K562 (cell line): ENCODE measurements around the gene AHCY. TPM values are rescaled to one million over a fixed set of nuclear protein-coding genes. Genes with fewer than 3 reads are reported as not detected.

Experiments
- ATAC-seq: fragments of 200-7000 bp; cut with Tn5 transposase; 3 replicates; pipeline ENCODE4 v1.9.1; 2020; ENCODE audit warnings: moderate library complexity
- BruUV-seq: library from RNA; stranded (reverse); fragments of 400-500 nt; replicated peaks from 2 replicates; lab custom pipeline; 2021; lab: Mats Ljungman, UMichigan
- CTCF ChIA-PET: fragments of 300-600 bp; formaldehyde crosslinking; extraction: SDS; loops from one replicate; lab custom pipeline; 2021; ENCODE audit warnings: low intra/inter-chr PET ratio; lab: Yijun Ruan, JAX
- POLR2A ChIA-PET: fragments of 300-600, 350-650 bp; sonication (Branson Sonifier 250); formaldehyde crosslinking; extraction: SDS; loops from one replicate; lab custom pipeline; 2021; ENCODE audit warnings: antibody characterized with exemption, inconsistent platforms; lab: Yijun Ruan, JAX
- DNase-seq, 4 experiments: peaks; one replicate each; pipeline versions ENCODE4 v3.0.0 to v3.0.0-alpha.2; 2011 to 2018; ENCODE audit warnings: low spot score in 3 of 4, mixed read lengths in 3 of 4; ENCODE audit errors: extremely low read depth in 1 of 4
- FAIRE-seq: peaks from 2 replicates; lab custom pipeline; 2011; peaks lifted over from hg19 to GRCh38; lab: Jason Lieb, UNC
- H2AFZ ChIP-seq: 2 replicates; pipeline ENCODE4 v1.6.0; 2011; ENCODE audit warnings: low read depth, low read length, control low read depth, inconsistent platforms
- H3K27ac ChIP-seq: fragments of 200-600 bp; 3 replicates; pipeline ENCODE4 v1.8.0; 2011; ENCODE audit warnings: low read depth, mild to moderate bottlenecking, control low read depth, inconsistent platforms, low read length, moderate library complexity, mixed read lengths; ENCODE audit errors: extremely low read depth
- H3K27me3 ChIP-seq, 2 experiments: fragments of 300-600 bp in 1 of 2; 2 replicates in 1 of 2; 3 replicates in 1 of 2; pipeline versions ENCODE4 v1.6.0 to v1.8.0; 2011; ENCODE audit warnings: inconsistent platforms in 2 of 2, low read length in 2 of 2, mild to moderate bottlenecking in 1 of 2, mixed read lengths in 1 of 2, moderate library complexity in 1 of 2; ENCODE audit not compliant: control insufficient read depth in 2 of 2, insufficient read depth in 2 of 2
- H3K36me3 ChIP-seq: fragments of 300-600 bp; 3 replicates; pipeline ENCODE4 v1.8.0; 2011; ENCODE audit warnings: mild to moderate bottlenecking, low read length, inconsistent platforms; ENCODE audit not compliant: control insufficient read depth, insufficient read depth
- H3K4me1 ChIP-seq, 2 experiments: fragments of 200-600 bp in 1 of 2; replicated peaks in 1 of 2; 2 replicates in 1 of 2; 3 replicates in 1 of 2; pipeline versions ENCODE4 v1.5.1 to v1.8.0; 2011; ENCODE audit warnings: inconsistent platforms in 2 of 2, low read length in 2 of 2, mild to moderate bottlenecking in 1 of 2, mixed read lengths in 1 of 2, moderate library complexity in 1 of 2; ENCODE audit not compliant: control insufficient read depth in 2 of 2, insufficient read depth in 2 of 2
- H3K4me2 ChIP-seq: 2 replicates; pipeline ENCODE4 v1.6.1; 2011; ENCODE audit warnings: low read length, control low read depth, inconsistent platforms, mixed read lengths; ENCODE audit not compliant: insufficient read depth
- H3K4me3 ChIP-seq: fragments of 200-600 bp; sonication (generic), shearing (Covaris generic); 2 replicates; pipeline ENCODE4 v1.5.1; 2016; ENCODE audit warnings: control low read depth, inconsistent platforms
- H3K79me2 ChIP-seq: fragments of 200-600 bp; 3 replicates; pipeline ENCODE4 v1.8.0; 2011; ENCODE audit warnings: low read length, inconsistent platforms; ENCODE audit not compliant: control insufficient read depth, insufficient read depth
- H3K9ac ChIP-seq, 2 experiments: 2 replicates each; pipeline versions ENCODE4 v1.6.0 to v1.6.1; 2011; ENCODE audit warnings: low read depth in 2 of 2, low read length in 2 of 2, control low read depth in 1 of 2, inconsistent platforms in 1 of 2, mild to moderate bottlenecking in 1 of 2, mixed read lengths in 1 of 2; ENCODE audit not compliant: insufficient read depth in 1 of 2
- H3K9me1 ChIP-seq: one replicate; pipeline ENCODE4 v1.6.0; 2011; ENCODE audit warnings: inconsistent platforms, mild to moderate bottlenecking, low read length, moderate library complexity; ENCODE audit not compliant: control insufficient read depth, insufficient read depth
- H3K9me3 ChIP-seq: replicated peaks from 2 replicates; pipeline ENCODE4 v1.5.1; 2011; ENCODE audit warnings: low read depth, low read length, inconsistent platforms; ENCODE audit not compliant: control insufficient read depth, insufficient read depth
- H4K20me1 ChIP-seq: replicated peaks from 2 replicates; pipeline ENCODE4 v1.6.1; 2011; ENCODE audit warnings: low read length, inconsistent platforms, mixed read lengths; ENCODE audit not compliant: control insufficient read depth, insufficient read depth
- POLR2A ChIP-seq: fragments of 450-650 bp; conservative IDR thresholded peaks from 2 replicates; pipeline ENCODE4 v1.6.1; 2016
- RBFOX2 ChIP-seq: fragments of 200-400 bp; formaldehyde crosslinking; IDR thresholded peaks from 2 replicates; pipeline ENCODE4 v1.6.1; 2017; ENCODE audit warnings: low read depth, mild to moderate bottlenecking, low read length, moderate library complexity
- XRCC5 ChIP-seq: fragments of 200-400 bp; formaldehyde crosslinking; IDR thresholded peaks from 2 replicates; pipeline ENCODE4 v1.6.1; 2017; ENCODE audit warnings: low read depth, mild to moderate bottlenecking, low read length
- ZFP91 ChIP-seq: sonication (generic); formaldehyde crosslinking; IDR thresholded peaks from 2 replicates; pipeline ENCODE4 v1.8.0; 2022; ENCODE audit warnings: mild to moderate bottlenecking, missing genetic modification reagents
- WGBS: fragments of 100-300 bp; shearing (Covaris generic); methylation state at CpG from one replicate; pipeline ENCODE4 v1.1.6; 2016; ENCODE audit warnings: low coverage, mixed read lengths; ENCODE audit not compliant: insufficient coverage; ENCODE audit errors: missing lambda C conversion rate; 5-methylcytosine and 5-hydroxymethylcytosine counted together
- in situ Hi-C: fragments of 300-500 bp; cut with MboI; formaldehyde crosslinking; loops from 4 replicates; pipeline ENCODE4 v1.15.0; 2018; ENCODE audit warnings: inconsistent platforms, mixed read lengths
- intact Hi-C: fragments of 100-400 bp; cut with micrococcal nuclease; formaldehyde crosslinking; loops from 2 replicates; pipeline ENCODE4 v1.14.2; 2022
- polyA plus RNA-seq, 8 experiments: library from polyadenylated mRNA; depleted of rRNA in 4 of 8; stranded (reverse) in 5 of 8; unstranded in 3 of 8; fragments of >200 nt; fragmentation: Nextera tagmentation in 2 of 8; fragmentation: Illumina TruSeq in 1 of 8; extraction: Ambion mirVana in 2 of 8; extraction: Trizol in 1 of 8; gene quantifications; 2 replicates each; pipeline versions ENCODE4 v1.2.1 to v1.2.3, GENCODE V29; 2011 to 2014; ENCODE audit warnings: inconsistent platforms in 1 of 8, missing spikeins in 1 of 8
- total RNA-seq, 7 experiments: library from RNA; depleted of rRNA in 6 of 7; stranded (reverse); fragments of >200 nt in 6 of 7; fragmentation: Illumina TruSeq in 2 of 7; extraction: Trizol in 2 of 7; gene quantifications; 2 replicates each; pipeline versions ENCODE4 v1.2.1 to v1.2.3, GENCODE V29; 2011 to 2021; ENCODE audit warnings: low replicate concordance in 1 of 7
- TF ChIP-seq, protein P1 (sequence below): fragments of 450-650 bp; IDR thresholded peaks from 2 replicates; pipeline ENCODE4 v1.6.1; 2017; ENCODE audit warnings: antibody characterized with exemption, mild to moderate bottlenecking

AHCY gene
- total and polyA plus RNA-seq, 9 of the 15 experiments (the other 6 are each of a cell fraction or from before 2014, with no cell fraction given), result 82.5 to 269 (median 190) TPM

DNA sequence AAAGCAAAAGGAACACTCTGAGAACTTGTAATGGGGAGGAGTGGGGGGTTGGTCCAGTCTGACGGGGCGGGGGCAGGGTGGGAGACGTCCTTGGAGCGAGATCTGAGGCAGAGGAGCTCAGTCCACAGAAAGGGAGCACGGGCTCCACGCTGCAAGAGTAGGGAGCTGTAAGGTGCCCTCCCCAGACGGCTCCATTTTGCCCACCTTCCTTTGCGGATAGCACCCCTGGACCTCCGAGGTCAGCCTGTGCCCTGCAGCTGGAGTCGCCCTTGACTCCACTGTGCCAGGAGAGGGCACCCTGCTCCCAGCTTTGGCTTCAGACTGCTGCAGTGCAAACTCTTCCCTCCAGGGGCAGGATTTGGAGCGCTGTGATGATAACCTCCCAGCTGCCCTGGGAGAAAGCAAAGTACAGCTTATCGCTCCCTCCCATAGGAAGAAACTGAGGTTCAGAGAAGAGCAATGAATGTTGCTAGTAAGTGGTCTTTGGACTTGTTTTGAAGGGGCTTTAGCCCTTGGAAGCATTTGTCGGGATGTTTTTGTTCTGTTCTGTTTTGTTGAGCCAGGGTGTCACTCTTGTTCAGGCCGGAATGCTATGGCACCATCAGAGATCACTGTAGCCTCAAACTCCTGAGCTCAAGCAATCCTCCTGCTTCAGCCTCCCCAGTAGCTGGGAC lies 9.5 kb upstream of the AHCY start:
- in situ Hi-C loops, result loop anchor here (10.0 kb wide), 1 partner anchor 392 kb away; the partner anchor contains the start of gene TP53INP2
- peaks cover 13 to 20% of the 10 kb centered on the region in 2 experiments; a peak in 4 of 5 replicates for H3K4me1 ChIP-seq
- no TSS peak for BruUV-seq
- no peak for TF ChIP-seq ZFP91 (CRISPR knock-in tag)
- no peak for TF ChIP-seq POLR2A
- no peak for TF ChIP-seq RBFOX2
- TF ChIP-seq, protein P1, sequence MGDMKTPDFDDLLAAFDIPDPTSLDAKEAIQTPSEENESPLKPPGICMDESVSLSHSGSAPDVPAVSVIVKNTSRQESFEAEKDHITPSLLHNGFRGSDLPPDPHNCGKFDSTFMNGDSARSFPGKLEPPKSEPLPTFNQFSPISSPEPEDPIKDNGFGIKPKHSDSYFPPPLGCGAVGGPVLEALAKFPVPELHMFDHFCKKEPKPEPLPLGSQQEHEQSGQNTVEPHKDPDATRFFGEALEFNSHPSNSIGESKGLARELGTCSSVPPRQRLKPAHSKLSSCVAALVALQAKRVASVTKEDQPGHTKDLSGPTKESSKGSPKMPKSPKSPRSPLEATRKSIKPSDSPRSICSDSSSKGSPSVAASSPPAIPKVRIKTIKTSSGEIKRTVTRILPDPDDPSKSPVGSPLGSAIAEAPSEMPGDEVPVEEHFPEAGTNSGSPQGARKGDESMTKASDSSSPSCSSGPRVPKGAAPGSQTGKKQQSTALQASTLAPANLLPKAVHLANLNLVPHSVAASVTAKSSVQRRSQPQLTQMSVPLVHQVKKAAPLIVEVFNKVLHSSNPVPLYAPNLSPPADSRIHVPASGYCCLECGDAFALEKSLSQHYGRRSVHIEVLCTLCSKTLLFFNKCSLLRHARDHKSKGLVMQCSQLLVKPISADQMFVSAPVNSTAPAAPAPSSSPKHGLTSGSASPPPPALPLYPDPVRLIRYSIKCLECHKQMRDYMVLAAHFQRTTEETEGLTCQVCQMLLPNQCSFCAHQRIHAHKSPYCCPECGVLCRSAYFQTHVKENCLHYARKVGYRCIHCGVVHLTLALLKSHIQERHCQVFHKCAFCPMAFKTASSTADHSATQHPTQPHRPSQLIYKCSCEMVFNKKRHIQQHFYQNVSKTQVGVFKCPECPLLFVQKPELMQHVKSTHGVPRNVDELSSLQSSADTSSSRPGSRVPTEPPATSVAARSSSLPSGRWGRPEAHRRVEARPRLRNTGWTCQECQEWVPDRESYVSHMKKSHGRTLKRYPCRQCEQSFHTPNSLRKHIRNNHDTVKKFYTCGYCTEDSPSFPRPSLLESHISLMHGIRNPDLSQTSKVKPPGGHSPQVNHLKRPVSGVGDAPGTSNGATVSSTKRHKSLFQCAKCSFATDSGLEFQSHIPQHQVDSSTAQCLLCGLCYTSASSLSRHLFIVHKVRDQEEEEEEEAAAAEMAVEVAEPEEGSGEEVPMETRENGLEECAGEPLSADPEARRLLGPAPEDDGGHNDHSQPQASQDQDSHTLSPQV, result peak; percentile 64; the same call in 1 of the 2 replicates
- peak; percentile 96 for TF ChIP-seq XRCC5

More for the DNA sequence above, 9.5 kb upstream of the AHCY start:
- Histone ChIP-seq H3K27me3 (no peaks in the 10 kb centered on the region), H3K36me3 (no peaks in the 10 kb centered on the region), H3K27ac (no peak overlapping the region), H3K4me3 (peak overlapping the region; percentile 14), H2AFZ (peak overlapping the region; percentile 71), H4K20me1 (no peaks in the 10 kb centered on the region), H3K79me2 (no peaks in the 10 kb centered on the region), H3K9me1 (no peaks in the 10 kb centered on the region), H3K9ac (peak overlapping the region in 1 of 2 experiments; percentile 82; a peak in 1 of 4 replicates), H3K9me3 (no peaks in the 10 kb centered on the region), H3K4me2 (peak overlapping the region; percentile 63)
- POLR2A ChIA-PET, result interaction anchor here (0.6 to 1.6 kb wide), 10 partner anchors 10 to 436 kb away, joined by 3 to 9 read pairs (median 4); partner anchors contain the start of genes AHCY, DYNLRB1 and TP53INP2
- ATAC-seq (peak; percentile 99), FAIRE-seq (peak; percentile 100), DNase-seq (peak; percentile 83 to 93 (median 84))
- WGBS, result 16% methylated on average over 7 of the region's 14 CpGs
- CTCF ChIA-PET, result interaction anchor here (0.5 to 2.2 kb wide), 14 partner anchors 79 to 644 kb away, joined by 3 to 39 read pairs (median 4); partner anchors contain the start of gene MYH7B
- intact Hi-C loops, result loop anchor here (1.0 to 2.0 kb wide), 5 partner anchors 122 to 456 kb away; no protein-coding TSS in a partner anchor
